ENCODE measurements around the gene MAD1L1.

MAD1L1 gene

DNA sequence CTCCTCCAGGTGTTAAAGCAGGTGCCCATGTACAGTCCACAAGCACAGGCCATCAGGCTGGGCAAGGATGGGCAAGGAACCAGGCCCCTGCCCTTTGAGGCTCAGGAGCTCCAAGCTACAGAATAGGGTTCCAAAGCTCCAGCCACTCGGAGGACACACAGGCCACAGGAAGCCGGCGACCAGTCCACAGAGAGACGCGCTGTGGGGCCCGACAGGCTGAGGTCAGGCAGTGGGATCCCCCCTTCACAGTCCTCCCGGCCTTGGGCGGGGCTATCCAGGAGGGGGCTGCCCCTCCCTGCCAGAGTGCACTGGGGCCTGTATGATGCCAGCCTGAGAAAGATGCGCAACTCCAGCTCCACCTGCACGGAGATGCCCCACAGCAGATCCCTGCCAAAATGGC, 34.0 kb downstream of the MAD1L1 start:
- DNase-seq: no peak

DNA sequence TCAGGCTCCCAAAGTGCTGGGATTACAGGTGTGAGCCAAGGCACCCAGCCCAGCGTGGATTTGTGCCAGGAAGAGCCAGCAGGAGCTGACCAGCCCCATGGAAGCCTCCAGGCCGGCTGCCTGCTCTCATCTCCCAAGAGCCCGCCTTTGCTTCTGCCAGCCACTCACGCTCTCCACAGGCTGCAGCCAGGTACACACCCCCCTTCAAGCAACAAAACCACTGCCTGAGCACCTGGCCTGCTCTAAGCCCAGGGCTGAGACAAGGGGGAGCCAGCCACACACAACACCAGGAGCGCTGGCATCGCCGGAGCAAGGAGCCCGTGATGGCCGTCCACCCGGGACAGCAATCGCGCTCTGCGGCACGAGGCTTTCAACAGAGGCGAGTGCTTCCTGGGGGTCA, 34.5 kb downstream of the MAD1L1 start:
- DNase-seq: peak; percentile 85

DNA sequence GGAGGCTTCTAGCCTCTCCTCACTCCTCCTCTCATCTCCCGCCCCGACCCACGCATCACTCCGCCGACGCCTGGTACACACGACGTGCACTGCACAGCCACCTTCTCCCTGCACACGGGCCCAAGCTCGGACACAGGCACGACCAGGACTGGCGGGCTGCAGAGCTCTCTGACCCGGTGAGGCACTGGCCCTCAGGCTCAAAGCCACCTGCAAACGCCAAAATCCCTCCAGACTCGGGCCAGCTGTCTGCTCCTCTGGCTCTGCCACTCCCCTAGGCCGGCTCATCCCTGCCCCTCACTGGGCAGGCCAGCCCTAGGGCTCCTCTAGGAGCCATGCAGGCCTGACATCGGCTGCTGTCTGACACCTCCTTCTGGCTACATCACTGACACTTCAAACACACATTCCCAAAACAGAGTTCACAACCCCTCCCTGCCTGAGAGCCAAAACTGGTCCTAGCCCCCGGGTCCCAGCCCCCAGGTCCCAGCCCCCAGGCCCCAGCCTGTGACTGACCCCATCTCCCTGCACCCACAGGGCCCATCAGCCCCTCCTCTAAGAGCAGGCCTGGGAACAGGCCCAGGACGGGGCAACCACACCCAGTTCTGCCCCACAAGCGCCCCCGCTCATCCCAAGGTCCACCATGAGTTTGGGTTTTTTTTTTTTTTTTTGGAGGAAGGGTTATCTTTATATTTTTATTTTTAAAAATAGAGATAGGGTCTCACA, 35.1 kb downstream of the MAD1L1 start:
- no peak for DNase-seq

DNA sequence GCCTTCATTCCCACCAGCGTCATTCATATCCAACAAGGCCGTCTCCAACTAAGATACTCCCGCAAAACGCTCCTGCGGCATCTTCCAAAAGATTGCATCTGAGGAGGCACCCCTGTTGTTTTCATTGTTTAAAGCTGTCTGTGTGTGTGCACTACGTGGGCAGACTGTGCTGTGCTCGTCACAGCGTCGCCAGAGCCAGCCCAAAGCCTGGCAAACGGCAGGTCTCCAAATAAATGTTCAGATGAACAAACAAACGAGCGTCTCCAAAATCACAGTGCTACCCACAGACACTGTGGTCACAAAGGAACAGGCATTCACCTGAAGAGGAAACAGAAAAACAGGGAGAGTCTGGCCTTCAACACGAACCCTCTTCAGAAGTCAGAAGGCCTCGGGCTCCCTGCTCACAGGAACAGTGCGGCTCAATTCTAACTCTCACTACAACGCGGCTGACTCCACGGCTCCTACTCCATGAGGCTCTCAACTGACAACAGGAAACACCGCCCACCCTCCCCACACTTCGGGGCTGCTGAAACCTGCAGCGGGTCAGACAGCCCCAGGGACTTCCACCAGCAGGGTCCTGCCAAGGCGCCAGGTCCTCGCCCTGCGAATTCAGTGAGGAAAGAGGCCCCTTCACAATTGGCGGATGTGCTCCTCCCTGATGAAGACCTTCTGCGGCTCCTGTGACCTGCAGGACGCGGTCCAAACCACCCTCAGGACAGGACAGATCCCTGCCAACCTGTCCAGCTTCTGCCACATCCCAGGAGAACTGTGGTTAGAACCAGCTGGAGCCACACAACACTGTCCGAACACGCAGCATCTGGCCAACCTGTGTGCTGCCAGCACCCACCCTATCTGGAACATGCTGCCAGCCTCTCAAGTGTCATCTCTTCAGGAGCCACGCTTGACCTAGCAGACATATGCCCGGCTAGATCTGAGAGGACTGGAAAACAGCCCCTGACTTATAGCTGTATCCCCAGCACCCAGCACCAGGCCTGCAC, 36.1 kb downstream of the MAD1L1 start:
- no peak for DNase-seq

DNA sequence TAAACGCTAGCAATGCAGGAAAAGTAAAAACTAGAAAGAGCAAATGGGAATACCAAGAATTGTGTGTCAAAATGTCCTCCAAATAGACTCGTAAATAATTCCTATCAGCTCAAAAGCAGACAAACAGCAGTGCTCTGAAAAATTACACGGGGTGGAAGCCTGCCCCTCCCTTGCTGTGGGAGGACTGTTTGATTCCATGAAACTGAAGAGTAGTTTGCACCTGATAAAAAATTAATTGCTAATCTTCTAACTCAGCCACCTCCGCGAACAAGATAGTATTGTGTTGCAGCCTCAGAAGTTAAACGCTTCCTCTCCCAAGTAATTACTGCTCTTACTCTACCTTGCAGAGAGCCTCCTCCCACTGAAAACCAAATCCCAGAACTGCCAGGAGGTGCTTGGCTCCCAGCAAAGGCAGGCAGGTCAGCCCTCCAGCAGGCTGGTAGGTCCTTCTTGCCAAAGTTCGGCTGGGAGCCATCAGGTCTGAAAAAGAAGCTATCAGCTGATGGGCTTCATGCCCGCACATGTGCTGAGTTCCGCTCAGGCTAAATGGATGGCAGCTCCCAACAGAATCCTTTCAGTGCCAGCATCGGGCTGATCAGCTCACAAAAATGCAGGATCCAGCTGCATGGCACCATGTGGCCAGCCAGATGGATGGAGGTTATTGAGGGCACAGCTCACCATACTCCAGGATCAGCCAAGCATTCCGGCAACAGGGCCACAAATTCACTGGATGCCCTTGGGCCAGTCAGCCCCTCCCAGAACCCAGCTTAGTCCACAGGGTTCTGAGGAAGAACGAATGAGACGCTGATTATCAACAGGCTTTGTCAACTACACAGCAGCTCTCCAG, 37.1 kb downstream of the MAD1L1 start:
- no peak for DNase-seq

DNA sequence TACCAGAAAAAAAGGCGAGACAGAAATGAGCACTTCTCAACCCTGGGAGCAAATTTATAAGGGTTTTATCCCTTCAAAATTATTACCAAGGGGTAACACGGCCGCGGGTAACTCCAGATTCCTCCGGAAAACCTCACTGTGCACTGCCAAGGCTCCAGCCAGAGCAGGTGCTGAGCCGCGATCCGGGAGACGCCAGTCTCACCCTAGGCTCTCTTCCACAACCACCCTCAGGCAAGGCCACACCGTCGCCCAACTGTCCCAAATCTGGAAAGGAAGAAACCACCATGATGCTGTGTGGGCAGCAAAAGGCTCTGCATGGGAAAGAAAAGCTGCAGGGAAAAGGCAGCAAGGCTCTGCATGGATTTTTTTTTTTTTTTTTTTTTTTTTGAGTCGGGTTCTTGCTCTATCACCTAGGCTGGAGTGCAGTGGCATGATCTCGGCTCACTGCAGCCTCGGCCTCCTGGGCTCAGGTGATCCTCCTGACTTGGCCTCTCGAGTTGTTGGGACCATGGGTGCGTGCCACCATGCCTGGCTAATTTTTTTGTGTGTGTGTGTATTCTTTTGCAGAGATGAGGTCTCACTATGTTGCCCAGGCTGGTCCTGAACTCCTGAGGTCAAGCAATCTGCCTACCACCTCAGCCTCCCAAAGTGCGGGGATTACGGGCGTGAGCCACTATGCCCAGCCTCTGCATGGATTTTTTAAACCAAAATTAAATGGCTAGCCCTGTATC, 39.0 kb downstream of the MAD1L1 start:
- no peak for DNase-seq

DNA sequence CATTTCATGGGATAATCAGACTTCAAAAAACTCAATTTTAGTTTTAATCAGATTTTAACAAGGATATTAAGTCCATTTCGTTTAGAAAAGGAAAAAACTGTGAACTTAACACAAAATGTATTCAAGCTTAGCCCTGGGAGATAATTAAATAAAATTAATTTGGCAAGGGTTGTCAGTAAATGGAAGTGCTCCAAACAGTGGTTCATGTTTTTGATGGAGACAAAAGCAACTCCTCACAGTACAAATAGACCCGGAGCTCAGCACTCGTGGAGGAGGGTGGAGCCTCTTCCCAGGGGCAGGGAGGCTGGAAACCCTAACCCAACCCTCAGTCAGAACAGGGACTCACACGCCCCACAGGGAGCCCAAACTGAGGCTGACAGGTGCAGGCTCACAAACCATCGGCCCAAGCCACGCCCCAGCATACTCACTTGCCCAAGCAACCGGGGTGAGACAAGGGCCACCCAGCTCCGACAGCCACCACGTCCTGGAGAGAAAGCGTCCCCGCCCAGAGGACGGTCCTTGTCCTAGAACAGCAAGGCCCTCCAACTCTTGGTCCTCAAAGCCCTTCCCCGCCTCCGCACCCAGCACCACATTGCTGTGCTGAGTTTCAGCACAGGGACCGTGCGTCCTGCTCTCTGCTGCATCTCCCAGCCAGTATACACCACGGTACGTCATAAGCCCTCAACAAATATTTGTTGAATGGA, 39.8 kb downstream of the MAD1L1 start:
- DNase-seq: peak; percentile 92

DNA sequence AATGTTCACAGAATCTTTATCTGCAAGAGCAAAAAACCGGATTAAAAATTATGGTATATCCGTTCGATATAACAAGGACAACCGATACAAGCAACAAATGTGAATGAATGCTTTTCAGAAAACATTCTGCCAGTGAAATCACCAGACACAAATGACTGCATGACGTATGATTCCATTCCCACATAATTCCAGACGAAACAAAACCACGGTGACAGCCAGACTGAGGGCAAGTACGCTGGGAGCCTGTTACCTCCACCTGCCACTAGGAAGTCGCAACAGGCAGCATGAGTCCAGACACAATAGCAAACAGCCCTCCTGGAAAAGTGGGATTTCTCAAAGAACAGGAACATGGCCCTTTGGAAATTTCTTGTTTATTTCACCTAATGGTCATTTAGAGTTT, 41.7 kb downstream of the MAD1L1 start:
- peak; percentile 69 for DNase-seq

DNA sequence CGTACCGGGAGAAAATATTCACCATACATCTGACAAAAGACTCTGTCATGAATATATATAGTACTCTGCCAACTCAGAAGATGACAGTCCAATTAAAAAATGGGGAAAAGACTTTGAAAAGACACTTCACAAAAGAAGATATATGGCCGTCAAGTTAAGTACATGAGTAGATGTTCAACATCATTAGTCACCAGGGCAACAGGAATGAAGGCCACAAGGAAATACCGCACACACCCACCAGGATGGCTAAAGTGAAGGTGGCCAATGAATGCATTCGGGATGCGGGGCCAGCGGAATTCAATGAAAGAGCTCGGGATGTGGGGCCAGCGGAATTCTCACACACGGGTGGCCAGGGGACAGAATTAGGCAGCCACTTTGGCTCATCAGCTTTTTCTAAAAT, 42.2 kb downstream of the MAD1L1 start:
- peak; percentile 78 for DNase-seq

DNA sequence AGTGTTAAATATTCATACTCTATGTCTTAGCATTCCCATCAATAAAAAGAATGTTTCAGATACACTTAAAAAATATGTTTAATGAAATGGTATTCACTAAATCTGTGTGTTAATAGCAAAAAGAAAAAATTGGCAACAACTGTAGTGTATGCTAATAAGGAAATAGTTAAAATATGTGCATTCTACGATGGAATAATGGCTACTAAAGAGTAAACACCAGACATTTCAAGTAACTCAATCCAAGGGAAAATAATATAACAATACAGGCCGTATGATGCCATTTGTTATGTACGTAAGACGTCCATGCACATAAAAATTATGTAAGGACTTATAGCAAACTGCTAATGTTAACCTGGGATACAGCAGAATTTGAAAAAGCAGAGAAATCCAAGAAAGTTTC, 46.6 kb downstream of the MAD1L1 start:
- no peak for DNase-seq

DNA sequence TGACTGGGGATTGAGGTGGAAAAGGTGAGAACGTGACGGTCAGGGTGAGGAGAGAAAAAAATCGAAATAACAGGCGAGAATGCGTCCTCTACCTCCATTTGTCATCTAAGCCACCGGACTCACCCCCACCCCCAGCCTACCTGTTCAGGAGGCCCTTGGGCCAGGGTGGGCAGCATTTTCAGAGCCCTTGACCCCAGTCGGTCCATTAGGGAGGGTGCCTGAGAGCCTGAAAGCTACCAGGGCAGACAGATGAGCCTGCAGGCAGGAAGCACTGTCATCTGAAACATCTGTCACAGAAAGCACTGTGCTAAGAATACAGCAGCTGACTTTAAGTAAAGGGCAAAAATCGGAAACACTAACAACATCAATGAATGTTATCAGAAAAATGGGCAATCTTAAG, 47.0 kb downstream of the MAD1L1 start:
- no peak for DNase-seq

DNA sequence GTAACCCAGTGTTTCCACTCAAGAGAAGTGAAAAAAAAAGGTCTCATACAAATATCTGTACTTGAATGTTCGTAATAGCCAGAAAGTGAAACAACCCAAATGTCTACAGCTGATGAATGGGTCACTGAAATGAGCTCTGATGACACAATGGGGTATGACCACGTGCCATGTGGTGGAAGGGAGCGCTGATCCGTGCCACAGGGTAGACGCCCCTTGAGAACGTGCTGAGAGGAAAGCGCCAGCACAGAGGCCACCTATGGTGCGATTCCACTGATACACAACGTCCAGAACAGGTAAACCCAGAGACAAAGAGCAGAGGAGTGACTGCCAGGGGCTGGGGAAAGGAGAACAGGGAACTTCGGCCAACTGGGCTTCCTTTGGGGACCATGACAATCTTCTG, 50.3 kb downstream of the MAD1L1 start:
- DNase-seq: peak; percentile 22

DNA sequence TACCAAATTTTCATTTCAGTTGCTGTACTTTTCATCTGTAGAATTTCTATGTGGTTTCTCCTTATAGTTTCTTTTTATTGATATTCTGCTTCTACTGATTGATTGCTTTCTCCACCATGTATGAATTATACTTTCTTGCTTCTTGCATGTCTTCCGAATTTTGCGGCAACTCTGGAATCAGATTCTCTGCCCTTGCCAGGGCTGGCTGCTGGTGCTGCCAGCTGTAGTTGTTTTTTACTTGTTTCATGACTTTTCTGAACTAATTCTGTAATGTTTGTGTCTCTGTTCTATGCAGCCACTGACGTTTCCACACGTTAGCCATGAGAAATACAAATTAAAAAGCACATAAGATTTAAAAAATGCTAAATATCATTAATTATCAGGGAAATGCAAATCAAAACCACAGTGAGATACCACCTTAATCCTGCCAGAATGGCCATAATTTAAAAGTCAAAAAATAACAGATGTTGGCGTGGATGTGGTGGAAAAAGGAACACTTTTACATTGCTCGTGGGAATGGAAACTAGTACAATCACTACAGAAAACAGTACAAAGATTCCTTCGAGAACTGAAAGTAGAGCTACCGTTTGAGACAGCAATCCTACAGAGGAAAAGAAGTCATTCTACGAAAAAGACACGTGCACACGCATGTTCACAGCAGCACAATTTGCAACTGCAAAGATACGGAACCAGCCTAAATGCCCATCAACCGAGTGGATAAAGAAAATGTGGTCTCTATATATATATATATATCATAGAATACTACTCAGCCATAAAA, 51.5 kb downstream of the MAD1L1 start:
- no peak for DNase-seq

DNA sequence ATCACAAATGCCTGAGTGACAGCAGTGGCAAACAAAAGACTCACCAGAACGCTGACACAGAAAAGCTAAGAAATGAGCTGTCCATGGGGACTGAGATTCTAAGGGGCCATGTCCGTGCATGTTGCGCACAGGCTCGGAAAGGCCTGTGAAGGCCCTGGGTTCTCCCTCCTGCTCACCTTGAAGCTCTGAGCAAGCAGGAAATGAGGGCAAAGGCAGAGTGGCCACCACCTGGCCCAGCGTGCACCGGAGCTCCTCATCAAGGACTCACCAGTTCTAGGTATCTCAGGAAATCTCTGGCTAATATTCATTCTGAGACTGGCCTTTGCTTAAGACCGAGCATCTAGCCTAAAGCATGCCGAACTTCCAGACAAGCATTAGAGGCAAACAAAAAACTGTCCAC, 52.7 kb downstream of the MAD1L1 start:
- DNase-seq: no peak

DNA sequence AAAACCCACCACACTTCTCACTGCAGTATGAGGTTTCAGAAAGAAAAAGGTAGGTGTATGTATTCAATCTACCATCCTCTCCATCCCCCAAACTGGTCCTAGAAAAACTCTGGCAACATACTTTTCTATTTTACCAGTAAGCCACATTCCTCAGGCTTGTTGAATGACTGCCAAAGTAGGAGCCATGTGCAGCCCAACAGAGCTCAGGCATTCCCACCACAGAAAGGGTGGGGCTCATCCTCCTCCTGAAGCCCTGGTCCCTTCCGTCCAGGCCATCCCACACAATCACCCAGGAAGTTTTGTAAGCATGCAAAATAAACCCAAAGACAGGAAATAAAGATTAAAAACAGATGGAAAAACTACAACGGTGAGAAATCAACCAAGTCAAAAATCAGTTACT, 57.2 kb downstream of the MAD1L1 start:
- no peak for DNase-seq

DNA sequence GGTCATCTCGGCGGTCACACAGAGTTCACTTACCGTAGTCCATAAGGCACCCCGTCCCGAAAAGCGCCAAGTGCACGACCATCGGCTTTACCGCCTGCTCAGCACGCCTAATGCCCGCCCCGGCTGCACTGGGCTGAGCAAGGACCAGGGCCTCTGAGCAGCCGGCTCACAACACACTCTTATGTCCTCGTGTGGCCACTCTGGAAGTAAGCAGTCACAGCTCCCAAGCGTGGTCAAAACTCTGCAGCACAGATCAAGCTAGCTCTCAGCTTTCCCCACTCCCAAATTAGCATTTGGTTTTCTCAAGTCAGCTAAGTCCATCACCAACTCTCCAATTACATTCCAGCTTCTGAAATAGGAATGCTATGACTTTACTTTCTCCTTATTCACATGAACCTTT, 57.7 kb downstream of the MAD1L1 start:
- DNase-seq: no peak

DNA sequence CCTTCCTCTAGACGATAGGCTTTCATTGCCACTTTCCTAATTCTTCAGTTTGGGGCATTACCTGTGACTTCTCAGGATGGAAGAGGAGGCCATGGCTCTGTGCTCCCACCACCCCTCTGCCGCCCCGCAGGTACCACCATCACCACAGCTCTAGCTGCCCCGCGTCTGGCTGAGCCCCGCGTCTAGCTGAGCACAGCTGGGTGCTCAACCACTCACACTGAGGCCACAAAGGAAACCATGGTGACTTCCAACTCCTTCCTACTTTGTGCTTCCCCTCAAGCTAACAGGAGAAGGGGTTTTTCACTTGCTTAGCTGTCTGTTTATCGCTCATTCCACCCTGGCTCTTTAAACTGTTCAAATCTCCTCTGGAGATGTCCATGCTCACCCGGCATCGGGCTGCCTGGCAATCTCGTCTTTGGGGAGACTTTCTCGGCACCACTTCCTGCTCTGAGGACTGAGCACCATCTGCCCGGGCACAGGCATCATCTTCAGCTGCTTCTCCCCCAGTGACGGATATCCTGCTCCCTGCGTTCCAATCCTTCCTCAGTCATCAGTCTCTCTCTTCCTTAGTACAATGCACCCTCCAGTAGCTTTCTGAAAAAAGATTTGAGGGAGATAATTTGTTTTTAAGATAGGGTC, 59.4 kb downstream of the MAD1L1 start:
- DNase-seq: no peak

DNA sequence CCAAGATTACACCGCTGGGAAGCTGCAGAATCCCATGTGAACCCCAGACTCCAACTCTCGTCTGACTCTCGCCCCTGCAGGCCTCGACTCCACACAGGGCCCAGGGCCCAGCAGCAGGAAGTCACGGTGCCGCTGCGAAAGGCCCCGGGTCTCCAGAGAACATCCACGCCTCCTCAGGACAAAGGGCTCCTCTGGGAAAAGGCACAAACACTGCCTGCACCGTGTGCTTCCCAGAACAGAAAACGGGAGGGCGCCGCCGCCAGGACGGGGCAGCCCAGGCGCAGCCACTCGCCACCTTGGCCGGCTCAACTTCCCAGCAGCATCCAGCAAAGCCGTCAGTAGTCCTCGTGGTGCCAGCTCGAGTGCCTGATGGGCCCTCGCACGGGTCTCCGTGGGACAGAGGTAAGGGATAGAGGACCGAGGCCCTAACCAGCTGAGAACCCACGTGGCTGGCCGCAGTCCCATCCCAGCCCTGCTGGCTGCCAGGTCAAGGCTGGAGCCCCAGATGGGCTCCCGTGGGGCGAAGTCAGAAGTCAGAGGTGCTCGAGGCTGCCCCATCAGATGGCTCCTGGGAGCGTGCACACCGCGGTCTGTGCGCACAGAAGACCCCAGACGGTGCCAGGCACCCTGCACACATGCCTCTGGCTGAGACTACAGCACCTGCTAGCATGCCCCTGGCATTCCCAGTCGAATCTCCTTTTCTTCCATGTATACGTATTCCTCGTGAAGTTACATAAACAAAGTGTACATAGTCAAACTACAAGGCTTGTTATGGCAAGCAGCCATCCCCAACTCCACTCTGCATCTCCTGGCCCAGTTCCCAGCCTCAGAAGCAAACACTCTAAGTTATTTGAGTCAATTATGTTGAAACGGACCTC, 60.2 kb downstream of the MAD1L1 start:
- DNase-seq: peak; percentile 49

DNA sequence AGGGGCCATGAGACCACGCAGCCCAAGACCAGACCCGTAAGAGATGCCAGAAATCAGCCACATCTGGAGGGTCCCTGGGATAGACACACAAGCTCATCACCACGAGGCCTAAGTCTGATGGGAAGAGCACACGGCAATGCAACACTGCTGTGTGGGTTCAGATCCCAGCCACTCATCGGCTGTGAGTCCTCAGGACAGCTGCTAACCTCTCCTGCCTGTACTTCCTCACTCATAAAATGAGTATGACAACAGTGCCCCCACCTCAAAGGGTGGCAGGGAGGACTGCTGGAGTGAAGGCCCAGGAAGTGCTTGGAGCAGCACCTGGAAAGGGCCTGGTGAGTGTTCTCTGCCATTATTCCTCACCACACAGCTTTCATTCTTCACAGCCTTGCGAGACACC, 60.9 kb downstream of the MAD1L1 start:
- DNase-seq: no peak

Measured in NCI-H774 (cell line).